Activated CD8-positive, alpha-beta T cell treated with anti-CD3 and anti-CD28 coated beads, Interleukin-2, amount 10 ng/mL, durations not matched to agents 7 days and 5 days (primary cell): Measurements from ENCODE around the gene HDAC4. TPM values are rescaled to one million over a fixed set of nuclear protein-coding genes. Genes with fewer than 3 reads are reported as not detected.
A peak's percentile ranks its signal among the peaks of the same experiment; 100 is the strongest.
"Not testable (repeated sequence)": the region's sequence is repeated elsewhere in the genome, so short reads cannot be mapped to it uniquely, and the experiment has no call there.

Experiments used
- ATAC-seq: fragments of 150-1000 bp; cut with Tn5 transposase; one replicate; pipeline ENCODE4 v1.10.0; 2021; ENCODE audit warnings: moderate library complexity
- CTCF ChIA-PET: fragments of 350-600 bp; sonication (Branson Sonifier 250); formaldehyde crosslinking; loops from one replicate; lab custom pipeline; 2021; ENCODE audit warnings: antibody characterized with exemption; lab: Charles Lee
- POLR2A ChIA-PET: fragments of 350-600 bp; sonication (Branson Sonifier 250); formaldehyde crosslinking; loops from one replicate; lab custom pipeline; 2021; ENCODE audit warnings: antibody characterized with exemption; lab: Charles Lee
- DNase-seq: peaks from one replicate; pipeline ENCODE4 v3.0.0-alpha.2; 2020
- H3K27ac Mint-ChIP-seq: one replicate; pipeline ENCODE4 v1.8.0; 2021; ENCODE audit warnings: mild to moderate bottlenecking, mixed read lengths
- H3K27me3 Mint-ChIP-seq: one replicate; pipeline ENCODE4 v1.8.0; 2021; ENCODE audit warnings: low read depth, mixed read lengths
- H3K36me3 Mint-ChIP-seq: one replicate; pipeline ENCODE4 v1.8.0; 2021; ENCODE audit warnings: low read depth, mixed read lengths
- H3K4me1 Mint-ChIP-seq: one replicate; pipeline ENCODE4 v1.8.0; 2021; ENCODE audit warnings: low read depth, mixed read lengths
- H3K4me3 Mint-ChIP-seq: one replicate; pipeline ENCODE4 v1.8.0; 2021; ENCODE audit warnings: mild to moderate bottlenecking, mixed read lengths
- H3K9me3 Mint-ChIP-seq: one replicate; pipeline ENCODE4 v1.8.0; 2022; ENCODE audit warnings: mixed read lengths; ENCODE audit not compliant: insufficient read depth
- total RNA-seq, 2 experiments: library from RNA; stranded (reverse); gene quantifications; one replicate each; pipeline ENCODE4 v1.2.3, GENCODE V29; 2021

The HDAC4 gene
- total RNA-seq, 2 experiments from 2014 or later = 50.7 to 58.8 TPM

DNA sequence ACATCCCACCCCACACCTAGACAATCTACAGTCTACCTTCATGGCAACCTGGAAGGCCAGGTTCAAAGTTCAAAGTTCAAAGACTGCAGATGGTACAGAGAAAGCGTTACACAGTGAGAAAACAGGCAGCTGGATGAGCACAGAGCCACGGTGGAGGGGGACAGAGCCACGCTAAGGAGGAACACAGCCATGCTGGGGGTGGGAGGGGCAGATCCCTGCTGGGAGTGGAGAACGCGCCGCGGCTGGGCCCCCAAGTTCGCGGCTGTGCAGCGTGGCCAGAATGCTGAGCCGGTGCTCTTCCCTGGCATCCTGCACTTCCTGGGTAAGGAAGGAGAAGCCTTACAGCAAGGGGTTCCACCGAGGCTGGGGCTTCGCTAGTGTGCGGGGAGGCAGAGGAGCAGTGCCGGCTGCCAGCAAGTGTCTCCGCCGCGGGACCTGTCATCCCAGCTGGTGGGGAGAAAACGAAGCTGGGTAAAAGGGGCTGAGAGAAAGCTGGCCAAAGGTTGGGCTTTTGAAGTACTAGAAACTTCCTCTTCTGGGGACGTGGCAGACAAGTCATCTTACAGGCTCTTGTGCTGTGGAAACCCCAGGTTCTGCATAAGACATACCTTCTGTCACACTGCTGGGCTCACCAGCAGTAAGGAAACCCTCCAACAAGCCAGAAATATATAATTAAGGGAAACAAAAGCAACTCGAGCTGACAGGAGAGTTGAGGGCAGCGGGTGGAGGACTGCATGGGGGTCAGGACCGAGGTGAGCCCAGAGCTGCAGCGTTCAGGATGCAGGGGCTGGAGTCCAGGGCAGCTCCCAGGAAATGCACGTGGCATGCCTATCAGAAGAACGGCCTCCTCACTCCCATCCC, 115.5 kb downstream of the HDAC4 start:
- Mint-ChIP-seq H3K9me3 (no peaks in the 10 kb centered on the region), H3K36me3 (peaks cover 22% of the 10 kb centered on the region), H3K4me3 (peak overlapping the region; percentile 67), H3K4me1 (peaks cover 64% of the 10 kb centered on the region), H3K27ac (peak overlapping the region; percentile 82), H3K27me3 (no peaks in the 10 kb centered on the region)
- ATAC-seq = peak; percentile 46
- ChIA-PET CTCF (interaction anchor here (0.9 to 2.1 kb wide), 6 partner anchors 9 to 114 kb away, joined by 3 to 9 read pairs (median 6); no protein-coding TSS in a partner anchor), POLR2A (interaction anchor here (0.7 to 2.0 kb wide), 6 partner anchors 10 to 116 kb away, joined by 3 to 12 read pairs (median 4); partner anchors contain the start of gene HDAC4)
- DNase-seq = peak; percentile 49

DNA sequence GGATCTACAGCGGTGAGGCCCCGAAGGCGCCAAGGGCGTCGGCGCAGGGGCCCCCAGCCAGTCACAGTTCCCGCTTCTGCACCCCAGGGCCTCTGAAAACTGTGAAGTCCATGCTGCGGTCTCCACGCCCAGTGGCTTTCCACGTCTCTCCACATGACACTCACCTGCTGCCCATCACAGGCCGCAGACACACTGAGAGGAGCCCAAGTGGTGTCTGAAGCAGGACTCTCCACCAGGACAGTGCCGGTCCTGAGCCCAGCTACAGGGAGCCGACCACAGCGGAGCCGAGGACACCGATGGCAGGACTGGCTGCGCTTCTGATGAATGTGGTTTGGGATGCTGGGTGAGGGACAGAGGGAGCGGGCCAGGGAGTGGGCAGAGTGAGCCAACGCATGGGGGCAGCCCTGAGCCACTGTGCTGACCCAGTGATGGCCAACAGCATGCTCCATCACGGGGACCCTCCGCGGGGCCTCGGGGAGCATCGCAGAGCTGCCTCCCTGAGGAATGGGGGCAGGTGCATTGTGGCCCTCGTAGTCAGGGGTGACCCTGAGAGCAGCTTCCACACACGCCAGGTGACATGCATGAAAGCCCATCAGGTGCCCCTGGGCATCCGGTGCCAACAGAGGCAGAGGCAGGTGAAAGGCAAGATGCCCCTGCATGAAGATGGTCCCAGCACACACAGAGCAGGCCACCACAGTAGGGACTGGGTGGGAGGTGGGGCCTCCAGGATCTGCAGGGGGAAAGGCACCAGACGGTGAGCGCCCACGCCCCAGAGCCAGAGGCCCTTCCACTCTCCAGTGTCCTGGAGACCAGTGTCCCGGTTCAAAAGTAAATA, 116.6 kb downstream of the HDAC4 start:
- POLR2A ChIA-PET = interaction anchor here (0.7 to 1.4 kb wide), 3 partner anchors 9 to 19 kb away, joined by 3 to 4 read pairs (median 3); no protein-coding TSS in a partner anchor
- peaks cover 57% of the 10 kb centered on the region for H3K4me1 Mint-ChIP-seq

DNA sequence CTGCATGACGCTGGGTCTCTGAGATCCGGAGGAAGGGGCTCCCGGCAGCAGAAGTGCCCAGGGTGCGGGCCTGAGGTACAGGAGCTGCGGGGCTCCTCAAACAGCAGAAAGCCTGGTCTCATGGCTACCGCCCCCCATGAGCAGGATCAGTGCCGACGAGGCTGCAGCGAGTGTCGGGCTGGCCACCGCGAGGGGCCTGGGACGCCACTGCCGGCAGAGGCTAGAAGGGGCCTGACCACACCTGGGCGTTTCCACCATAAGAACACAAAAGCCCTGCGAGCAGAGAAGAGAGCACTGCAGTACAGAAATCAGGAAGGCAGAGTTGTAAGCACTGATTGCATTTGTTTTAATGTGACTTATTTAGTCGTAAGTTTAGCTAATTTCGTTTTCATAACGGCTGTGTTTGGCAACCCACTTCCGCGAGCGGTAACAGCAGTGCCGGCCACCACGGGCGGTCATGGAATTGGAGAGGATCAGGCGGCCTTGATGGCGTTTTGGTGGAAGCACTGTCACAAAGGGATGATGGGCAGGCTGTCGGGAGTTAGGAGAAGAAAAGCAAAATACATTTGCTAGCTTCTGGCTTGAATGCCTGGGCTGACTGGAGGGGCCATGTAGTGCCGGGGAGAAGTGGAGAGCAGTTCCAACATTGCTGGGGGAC, 117.4 kb downstream of the HDAC4 start:
- DNase-seq (no peak), ATAC-seq (no peak)
- POLR2A ChIA-PET = no interaction called here
- no peak overlapping the region for H3K27ac Mint-ChIP-seq
- H3K9me3 Mint-ChIP-seq = no peaks in the 10 kb centered on the region
- H3K4me3 Mint-ChIP-seq = no peak overlapping the region
- CTCF ChIA-PET = interaction anchor here (0.8 to 1.2 kb wide), 2 partner anchors 13 to 40 kb away, joined by 3 to 4 read pairs; no protein-coding TSS in a partner anchor
- H3K4me1 Mint-ChIP-seq = peaks cover 58% of the 10 kb centered on the region
- H3K27me3 Mint-ChIP-seq = no peaks in the 10 kb centered on the region
- H3K36me3 Mint-ChIP-seq = peaks cover 18% of the 10 kb centered on the region

More for the DNA sequence above, 116.6 kb downstream of the HDAC4 start:
- Mint-ChIP-seq H3K9me3 (no peaks in the 10 kb centered on the region), H3K27ac (peak overlapping the region; percentile 82), H3K36me3 (peaks cover 18% of the 10 kb centered on the region), H3K4me3 (peak overlapping the region; percentile 67), H3K27me3 (no peaks in the 10 kb centered on the region)
- CTCF ChIA-PET = interaction anchor here (0.9 to 2.1 kb wide), 5 partner anchors 9 to 115 kb away, joined by 3 to 7 read pairs (median 4); no protein-coding TSS in a partner anchor
- ATAC-seq (no peak), DNase-seq (no peak)

DNA sequence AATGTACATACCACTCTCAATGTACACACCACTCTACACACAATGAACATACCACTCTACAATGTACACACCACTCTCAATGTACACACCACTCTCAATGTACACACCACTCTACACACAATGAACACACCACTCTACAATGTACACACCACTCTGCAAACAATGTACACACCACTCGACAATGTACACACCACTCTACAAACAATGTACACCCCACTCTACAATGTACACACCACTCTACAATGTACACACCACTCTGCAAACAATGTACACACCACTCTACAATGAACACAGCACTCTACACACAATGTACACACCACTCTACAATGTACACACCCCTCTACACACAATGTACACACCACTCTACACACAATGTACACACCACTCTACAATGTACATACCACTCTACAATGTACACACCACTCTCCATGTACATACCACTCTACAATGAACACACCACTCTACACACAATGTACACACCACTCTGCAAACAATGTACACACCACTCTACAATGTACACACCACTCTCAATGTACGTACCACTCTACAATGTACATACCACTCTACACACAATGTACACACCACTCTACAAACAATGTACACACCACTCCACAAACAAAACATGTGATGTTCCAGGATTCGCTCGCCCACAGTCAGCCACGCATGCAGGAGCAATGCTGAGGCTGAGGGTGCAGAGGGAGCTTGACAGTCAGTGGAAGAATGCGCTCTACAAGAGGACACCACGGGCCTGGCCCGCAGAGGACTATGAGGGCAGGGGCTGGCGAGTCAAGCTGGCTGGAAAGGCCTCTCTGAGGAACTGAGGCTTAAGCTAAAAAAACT, 118.2 kb downstream of the HDAC4 start:
- Mint-ChIP-seq H3K27ac (no peak overlapping the region), H3K4me1 (peaks cover 58% of the 10 kb centered on the region), H3K27me3 (no peaks in the 10 kb centered on the region), H3K36me3 (peaks cover 17% of the 10 kb centered on the region), H3K9me3 (no peaks in the 10 kb centered on the region), H3K4me3 (no peak overlapping the region)
- DNase-seq (no peak), ATAC-seq (no peak)
- CTCF ChIA-PET = interaction anchor here (0.8 to 1.2 kb wide), 2 partner anchors 13 to 40 kb away, joined by 3 to 4 read pairs; no protein-coding TSS in a partner anchor
- POLR2A ChIA-PET = no interaction called here

DNA sequence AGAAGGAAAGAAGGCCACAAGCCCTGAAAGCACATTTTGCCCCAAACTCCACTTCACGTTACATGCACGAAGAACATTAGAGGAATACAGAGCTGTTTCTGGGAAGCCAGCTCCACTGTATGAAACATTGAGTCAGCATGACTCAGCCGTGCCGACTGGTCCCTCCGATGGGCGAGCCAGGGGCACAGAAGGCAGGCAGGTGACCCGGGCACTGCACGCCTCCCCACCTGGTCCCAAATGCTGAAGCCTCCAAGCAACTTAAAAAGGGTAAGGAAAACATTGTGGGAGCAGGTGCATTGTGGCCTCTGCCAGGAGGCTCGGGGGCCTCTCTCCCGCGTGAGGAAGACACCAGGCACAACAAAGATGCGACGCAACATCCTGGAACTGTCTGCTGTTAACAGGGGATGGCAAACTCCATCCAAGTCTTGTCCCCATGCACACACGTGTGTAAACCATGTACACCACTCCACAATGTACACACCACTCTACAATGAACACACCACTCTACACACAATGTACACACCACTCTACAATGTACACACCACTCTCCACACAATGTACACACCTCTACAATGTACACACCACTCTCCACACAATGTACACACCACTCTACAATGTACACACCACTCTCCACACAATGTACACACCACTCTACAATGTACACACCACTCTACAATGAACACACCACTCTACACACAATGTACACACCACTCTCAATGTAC, 120.4 kb downstream of the HDAC4 start:
- not testable (repeated sequence) for ATAC-seq
- peaks cover 58% of the 10 kb centered on the region for H3K4me1 Mint-ChIP-seq

DNA sequence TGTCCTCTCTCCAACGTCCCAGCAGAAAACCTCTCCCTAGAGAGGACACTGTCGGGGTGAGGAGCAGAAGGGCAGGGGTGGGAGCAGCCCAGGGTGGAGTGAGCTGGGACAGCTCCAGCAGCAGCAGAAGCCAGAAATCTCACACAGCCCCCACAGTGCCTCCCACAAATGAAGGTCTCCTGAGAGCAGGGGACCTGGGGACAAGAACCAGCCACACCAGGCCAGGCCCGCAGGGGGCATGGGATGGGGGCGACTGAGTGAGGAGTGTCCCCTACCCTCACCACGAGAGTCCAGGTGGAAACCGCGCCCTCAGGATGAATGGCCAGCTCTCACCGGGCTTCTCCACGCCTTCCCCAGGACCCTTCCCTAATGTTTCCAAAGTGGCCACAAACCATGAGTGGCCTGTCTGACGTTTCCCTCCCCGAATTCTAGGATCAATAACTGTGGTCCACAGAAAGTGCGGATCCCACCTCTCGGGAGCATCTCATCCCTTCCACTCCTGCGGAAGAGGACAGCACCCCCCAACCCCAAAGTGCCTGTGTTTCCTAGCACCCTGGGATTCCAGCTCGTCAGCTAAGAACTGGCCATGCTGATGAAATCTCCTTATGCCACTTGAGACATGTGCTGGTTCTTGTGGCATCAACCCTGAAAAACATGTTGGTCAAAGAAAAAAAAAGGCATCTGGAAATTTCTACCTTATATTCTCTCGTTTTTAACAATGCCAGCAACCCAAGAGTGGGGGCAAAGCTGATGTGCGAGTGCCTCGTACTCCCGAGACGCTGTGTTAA, 121.1 kb downstream of the HDAC4 start:
- ChIA-PET POLR2A (no interaction called here), CTCF (interaction anchor here (0.8 to 1.3 kb wide), 2 partner anchors 9 to 18 kb away, joined by 3 read pairs; no protein-coding TSS in a partner anchor)
- H3K4me3 Mint-ChIP-seq = no peak overlapping the region
- DNase-seq = no peak
- peak overlapping the region; percentile 34 for H3K27ac Mint-ChIP-seq
- H3K4me1 Mint-ChIP-seq = peaks cover 57% of the 10 kb centered on the region
- peaks cover 8% of the 10 kb centered on the region for H3K36me3 Mint-ChIP-seq
- no peaks in the 10 kb centered on the region for H3K9me3 Mint-ChIP-seq
- H3K27me3 Mint-ChIP-seq = no peaks in the 10 kb centered on the region
- ATAC-seq = no peak

More for the DNA sequence above, 120.4 kb downstream of the HDAC4 start:
- POLR2A ChIA-PET = interaction anchor here (0.6 kb wide), 1 partner anchor 62 kb away, joined by 4 read pairs; no protein-coding TSS in a partner anchor
- H3K4me3 Mint-ChIP-seq, H3K27ac Mint-ChIP-seq, H3K36me3 Mint-ChIP-seq, DNase-seq, H3K9me3 Mint-ChIP-seq, H3K27me3 Mint-ChIP-seq, CTCF ChIA-PET: not testable (repeated sequence)

DNA sequence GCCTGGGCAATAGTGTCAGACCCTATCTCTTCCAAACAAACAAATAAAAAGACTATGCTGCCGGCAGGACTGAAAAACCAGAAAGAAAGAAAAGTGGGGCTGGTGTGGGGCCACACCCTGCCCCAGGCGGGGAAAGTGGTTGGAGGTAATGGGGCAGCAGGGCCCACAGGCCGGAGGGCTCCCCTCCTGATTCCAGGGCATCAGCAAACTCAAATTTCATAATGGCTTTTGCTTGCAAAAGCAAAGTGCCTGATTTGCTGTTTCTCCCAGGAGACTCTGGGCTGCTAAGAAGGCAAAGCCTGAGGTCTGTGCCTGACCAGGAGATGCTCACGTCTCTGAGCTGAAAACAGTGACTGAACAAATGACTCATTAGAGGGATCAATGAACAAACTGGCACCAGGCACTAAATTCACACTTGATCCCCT, 121.9 kb downstream of the HDAC4 start:
- Mint-ChIP-seq H3K9me3 (no peaks in the 10 kb centered on the region), H3K4me3 (no peak overlapping the region), H3K36me3 (peaks cover 8% of the 10 kb centered on the region), H3K27ac (no peak overlapping the region), H3K27me3 (no peaks in the 10 kb centered on the region), H3K4me1 (peaks cover 57% of the 10 kb centered on the region)
- POLR2A ChIA-PET = interaction anchor here (0.6 to 3.7 kb wide), 2 partner anchors 16 to 85 kb away, joined by 3 to 19 read pairs; no protein-coding TSS in a partner anchor
- DNase-seq (no peak), ATAC-seq (no peak)
- CTCF ChIA-PET = interaction anchor here (0.8 to 1.3 kb wide), 2 partner anchors 10 to 19 kb away, joined by 3 read pairs; no protein-coding TSS in a partner anchor

DNA sequence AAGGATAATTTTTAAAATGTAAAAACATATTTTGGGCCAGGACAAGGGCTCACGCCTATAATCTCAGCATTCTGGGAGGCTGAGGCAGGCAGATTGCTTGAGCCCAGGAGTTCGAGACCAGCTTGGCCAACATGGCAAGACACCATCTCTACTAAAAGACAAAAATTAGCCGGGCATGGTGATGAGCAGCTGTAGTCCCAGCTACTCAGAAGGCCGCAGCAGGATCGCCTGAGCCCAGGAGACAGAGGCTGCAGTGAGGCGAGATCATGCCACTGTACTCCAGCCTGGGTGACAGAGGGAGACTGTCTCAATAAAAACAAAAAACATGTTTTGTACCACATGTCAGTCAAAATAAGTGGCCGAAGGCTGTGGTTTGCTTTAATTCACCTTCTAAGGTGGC, 122.5 kb downstream of the HDAC4 start:
- Mint-ChIP-seq H3K4me3 (no peak overlapping the region), H3K36me3 (peaks cover 5% of the 10 kb centered on the region), H3K27me3 (no peaks in the 10 kb centered on the region), H3K4me1 (peaks cover 58% of the 10 kb centered on the region), H3K27ac (no peak overlapping the region), H3K9me3 (no peaks in the 10 kb centered on the region)
- ChIA-PET CTCF (no interaction called here), POLR2A (interaction anchor here (0.6 to 3.7 kb wide), 2 partner anchors 17 to 86 kb away, joined by 3 to 19 read pairs; no protein-coding TSS in a partner anchor)
- DNase-seq = no peak
- ATAC-seq = no peak

DNA sequence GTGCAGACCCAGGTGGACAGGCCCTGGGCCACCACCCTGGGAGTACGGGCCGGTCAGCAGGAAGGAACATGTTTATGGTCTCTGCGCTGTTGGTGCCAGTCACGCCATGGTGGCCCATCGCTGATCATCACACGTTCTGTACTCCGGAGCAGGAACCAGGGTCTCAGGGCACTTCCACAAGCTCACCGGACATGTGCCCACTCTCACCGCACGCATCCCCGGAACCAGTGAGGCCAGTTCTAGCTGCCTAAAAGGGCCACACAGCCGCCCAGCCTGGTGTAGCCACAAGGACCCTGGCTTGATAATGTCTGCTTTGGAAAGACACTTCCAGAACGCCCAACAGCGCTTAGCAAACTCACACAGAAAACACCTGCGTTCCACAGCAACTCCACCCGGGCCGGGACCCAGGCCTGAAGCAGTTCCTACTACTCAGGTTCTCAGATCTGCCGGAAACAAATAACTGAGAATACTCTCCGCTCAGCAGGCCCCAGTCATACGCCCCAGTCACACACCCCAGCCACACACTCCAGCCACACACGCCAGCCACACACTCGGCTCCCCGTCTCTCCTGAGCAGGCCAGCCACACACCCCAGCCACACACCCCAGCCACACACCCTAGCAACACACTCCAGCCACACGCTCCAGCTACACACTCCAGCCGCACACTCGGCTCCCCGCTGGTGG, 123.3 kb downstream of the HDAC4 start:
- H3K27ac Mint-ChIP-seq = no peak overlapping the region
- H3K4me1 Mint-ChIP-seq = peaks cover 65% of the 10 kb centered on the region
- peaks cover 4% of the 10 kb centered on the region for H3K36me3 Mint-ChIP-seq
- ATAC-seq (no peak), DNase-seq (no peak)
- POLR2A ChIA-PET = interaction anchor here (1.0 to 3.7 kb wide), 2 partner anchors 17 to 44 kb away, joined by 3 to 19 read pairs; no protein-coding TSS in a partner anchor
- CTCF ChIA-PET = interaction anchor here (1.0 kb wide), 1 partner anchor 10 kb away, joined by 5 read pairs; no protein-coding TSS in a partner anchor
- H3K9me3 Mint-ChIP-seq = no peaks in the 10 kb centered on the region
- no peak overlapping the region for H3K4me3 Mint-ChIP-seq
- H3K27me3 Mint-ChIP-seq = no peaks in the 10 kb centered on the region
